ENCODE results near the gene DMD.

DMD gene

GRCh38 chrX:31497086-31497485 lies 1714.3 kb downstream of the DMD start:
- Histone ChIP-seq H4K20me1 (ENCODE audit: insufficient read depth, low read length) (no peaks in the 10 kb centered on the region), H3K4me3 (ENCODE audit: low read length) (no peak overlapping the region), H3K79me2 (ENCODE audit: low read length) (no peaks in the 10 kb centered on the region), H3K27ac (ENCODE audit: low read length) (no peak overlapping the region), H3K36me3 (replicated peaks; ENCODE audit: low read depth, low read length) (no peaks in the 10 kb centered on the region), H3K9me3 (ENCODE audit: insufficient read depth, low read length) (no peaks in the 10 kb centered on the region), H3K9ac (ENCODE audit: low read length) (no peak overlapping the region), H2AFZ (ENCODE audit: low read depth, low read length) (no peak overlapping the region), H3K27me3 (ENCODE audit: low read depth, low read length) (no peaks in the 10 kb centered on the region), H3K4me2 (ENCODE audit: low read length) (no peak overlapping the region), H3K4me1 (ENCODE audit: low read length) (peaks cover 18% of the 10 kb centered on the region)
- no peak for TF ChIP-seq CTCF (IDR thresholded peaks at IDR 0.05; ENCODE audit: low read depth, low read length)

- Histone ChIP-seq H3K79me2 (ENCODE audit: low read length) (no peaks in the 10 kb centered on the region), H3K27me3 (ENCODE audit: low read depth, low read length) (no peaks in the 10 kb centered on the region), H3K9ac (ENCODE audit: low read length) (no peak overlapping the region), H4K20me1 (ENCODE audit: insufficient read depth, low read length) (no peaks in the 10 kb centered on the region), H3K36me3 (replicated peaks; ENCODE audit: low read depth, low read length) (no peaks in the 10 kb centered on the region), H2AFZ (ENCODE audit: low read depth, low read length) (no peak overlapping the region), H3K4me3 (ENCODE audit: low read length) (no peak overlapping the region), H3K4me2 (ENCODE audit: low read length) (no peak overlapping the region), H3K9me3 (ENCODE audit: insufficient read depth, low read length) (no peaks in the 10 kb centered on the region), H3K27ac (ENCODE audit: low read length) (no peak overlapping the region), H3K4me1 (ENCODE audit: low read length) (peaks cover 17% of the 10 kb centered on the region)
- no peak for TF ChIP-seq CTCF (IDR thresholded peaks at IDR 0.05; ENCODE audit: low read depth, low read length)
- TF ChIP-seq EZH2phosphoT487 (IDR thresholded peaks at IDR 0.05; ENCODE audit: low read depth), result no peak
These were observed 1723.4 kb downstream of the DMD start for GRCh38 chrX:31487951-31488350.

- Histone ChIP-seq H2AFZ (ENCODE audit: low read depth, low read length) (no peak overlapping the region), H3K27me3 (ENCODE audit: low read depth, low read length) (no peaks in the 10 kb centered on the region), H3K9ac (ENCODE audit: low read length) (no peak overlapping the region), H3K27ac (ENCODE audit: low read length) (no peak overlapping the region), H3K36me3 (replicated peaks; ENCODE audit: low read depth, low read length) (no peaks in the 10 kb centered on the region), H4K20me1 (ENCODE audit: insufficient read depth, low read length) (no peaks in the 10 kb centered on the region), H3K4me2 (ENCODE audit: low read length) (no peak overlapping the region), H3K79me2 (ENCODE audit: low read length) (no peaks in the 10 kb centered on the region), H3K4me3 (ENCODE audit: low read length) (no peak overlapping the region), H3K4me1 (ENCODE audit: low read length) (no peaks in the 10 kb centered on the region; the same call in 1 of the 2 replicates), H3K9me3 (ENCODE audit: insufficient read depth, low read length) (no peaks in the 10 kb centered on the region)
- TF ChIP-seq EZH2phosphoT487 (IDR thresholded peaks at IDR 0.05; ENCODE audit: low read depth) (no peak), CTCF (IDR thresholded peaks at IDR 0.05; ENCODE audit: low read depth, low read length) (no peak)
These were observed 1728.0 kb downstream of the DMD start for GRCh38 chrX:31483336-31483735.

GRCh38 chrX:31480696-31481095 lies 1730.7 kb downstream of the DMD start:
- no peak overlapping the region for H3K27ac ChIP-seq (ENCODE audit: low read length)
- H3K4me2 ChIP-seq (ENCODE audit: low read length), result no peak overlapping the region
- no peaks in the 10 kb centered on the region for H3K27me3 ChIP-seq (ENCODE audit: low read depth, low read length)
- TF ChIP-seq EZH2phosphoT487 (IDR thresholded peaks at IDR 0.05; ENCODE audit: low read depth) (no peak), CTCF (IDR thresholded peaks at IDR 0.05; ENCODE audit: low read depth, low read length) (no peak)
- H2AFZ ChIP-seq (ENCODE audit: low read depth, low read length), result no peak overlapping the region
- no peaks in the 10 kb centered on the region for H3K9me3 ChIP-seq (ENCODE audit: insufficient read depth, low read length)
- no peaks in the 10 kb centered on the region for H3K36me3 ChIP-seq (replicated peaks; ENCODE audit: low read depth, low read length)
- H3K79me2 ChIP-seq (ENCODE audit: low read length), result no peaks in the 10 kb centered on the region
- H4K20me1 ChIP-seq (ENCODE audit: insufficient read depth, low read length), result no peaks in the 10 kb centered on the region
- H3K4me1 ChIP-seq (ENCODE audit: low read length), result no peaks in the 10 kb centered on the region
- H3K9ac ChIP-seq (ENCODE audit: low read length), result no peak overlapping the region
- H3K4me3 ChIP-seq (ENCODE audit: low read length), result no peak overlapping the region

Measured in OCI-LY3 (cell line).